Measurements from ENCODE around the gene PRR13. TPM values are rescaled to one million over a fixed set of nuclear protein-coding genes. Genes with fewer than 3 reads are reported as not detected.

PRR13 gene
- total RNA-seq, 1 experiment from 2014 or later = 216 TPM

DNA sequence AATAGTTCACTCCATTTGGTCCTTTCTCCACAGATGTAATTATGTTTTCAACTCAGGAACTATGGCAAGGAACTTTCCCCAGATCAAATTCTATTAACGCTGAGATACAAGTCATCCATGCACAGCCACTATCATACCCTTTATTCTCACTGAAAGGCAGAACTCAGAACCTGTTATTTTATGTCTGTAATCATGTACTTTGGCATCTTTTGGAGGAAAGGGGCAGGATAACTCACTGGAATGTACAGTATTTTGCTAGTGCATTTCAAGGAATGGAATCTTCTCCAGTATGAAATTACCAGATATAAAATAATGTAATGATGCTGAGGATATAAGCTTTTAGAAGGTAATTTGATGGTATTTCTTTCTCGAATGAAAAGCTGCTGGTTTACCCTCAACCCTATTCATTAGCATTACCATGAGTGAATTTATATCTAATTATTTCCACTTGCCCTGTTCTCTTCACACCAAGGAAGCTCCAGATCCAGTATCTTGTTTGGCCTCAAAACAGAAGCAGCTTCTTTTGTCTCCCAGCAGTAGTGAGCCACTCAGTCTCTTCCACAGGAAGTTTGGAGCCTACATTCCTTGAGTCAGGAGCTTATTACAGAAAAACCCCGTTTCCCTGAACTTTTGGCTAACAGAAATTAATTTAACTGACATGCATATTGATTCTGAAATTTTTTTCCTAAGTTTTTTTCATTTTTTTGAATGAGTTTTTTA is 27.9 kb upstream of the PRR13 start:
- H4K20me1 ChIP-seq (ENCODE audit: insufficient read depth) = no peaks in the 10 kb centered on the region
- DNase-seq (ENCODE audit: low read depth, low spot score) (no peak), ATAC-seq (no peak)
- ChIA-PET POLR2A (no interaction called here), CTCF (no interaction called here), RAD21 (ENCODE audit: low non-redundant PET in 1 of 2, low total read pairs in 2 of 2, uncharacterized antibody in 2 of 2, unreplicated experiment in 2 of 2) (no interaction called here)
- no peaks in the 10 kb centered on the region for H3K9me2 ChIP-seq (ENCODE audit: insufficient read depth)
- H3K4me3 ChIP-seq (replicated peaks in 1 of 2; ENCODE audit: low read depth in 1 of 2, low read length in 2 of 2) = no peak overlapping the region
- intact Hi-C loops (cut with micrococcal nuclease) = no loop called here
- peaks cover 10 to 14% of the 10 kb centered on the region in 2 experiments; a peak in 3 of 4 replicates for H3K4me1 ChIP-seq (ENCODE audit: control insufficient read depth in 1 of 2, insufficient read depth in 2 of 2, low read length in 2 of 2)
- H3K4me2 ChIP-seq (ENCODE audit: low read length) = no peak overlapping the region
- no peak overlapping the region for H3K27ac ChIP-seq (ENCODE audit: low read depth, low read length)
- TF ChIP-seq ELF1 (IDR thresholded peaks at IDR 0.05; ENCODE audit: borderline replicate concordance, low read depth) (no peak), EZH2phosphoT487 (IDR thresholded peaks at IDR 0.05; ENCODE audit: borderline replicate concordance) (no peak), JUND (IDR thresholded peaks at IDR 0.05) (no peak), YY1 (IDR thresholded peaks at IDR 0.05; ENCODE audit: extremely low read depth, insufficient replicate concordance, low read depth, low read length) (no peak)
- TF ChIP-seq, protein P1, sequence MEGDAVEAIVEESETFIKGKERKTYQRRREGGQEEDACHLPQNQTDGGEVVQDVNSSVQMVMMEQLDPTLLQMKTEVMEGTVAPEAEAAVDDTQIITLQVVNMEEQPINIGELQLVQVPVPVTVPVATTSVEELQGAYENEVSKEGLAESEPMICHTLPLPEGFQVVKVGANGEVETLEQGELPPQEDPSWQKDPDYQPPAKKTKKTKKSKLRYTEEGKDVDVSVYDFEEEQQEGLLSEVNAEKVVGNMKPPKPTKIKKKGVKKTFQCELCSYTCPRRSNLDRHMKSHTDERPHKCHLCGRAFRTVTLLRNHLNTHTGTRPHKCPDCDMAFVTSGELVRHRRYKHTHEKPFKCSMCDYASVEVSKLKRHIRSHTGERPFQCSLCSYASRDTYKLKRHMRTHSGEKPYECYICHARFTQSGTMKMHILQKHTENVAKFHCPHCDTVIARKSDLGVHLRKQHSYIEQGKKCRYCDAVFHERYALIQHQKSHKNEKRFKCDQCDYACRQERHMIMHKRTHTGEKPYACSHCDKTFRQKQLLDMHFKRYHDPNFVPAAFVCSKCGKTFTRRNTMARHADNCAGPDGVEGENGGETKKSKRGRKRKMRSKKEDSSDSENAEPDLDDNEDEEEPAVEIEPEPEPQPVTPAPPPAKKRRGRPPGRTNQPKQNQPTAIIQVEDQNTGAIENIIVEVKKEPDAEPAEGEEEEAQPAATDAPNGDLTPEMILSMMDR (IDR thresholded peaks at IDR 0.05 in 2 of 3, conservative IDR thresholded peaks at IDR 0.05 in 1 of 3; ENCODE audit: borderline replicate concordance in 1 of 3, insufficient read depth in 1 of 3, low read depth in 2 of 3, low read length in 2 of 3) = no peak
- no peaks in the 10 kb centered on the region for H3K27me3 ChIP-seq (ENCODE audit: insufficient read depth, low read length)
- H3K36me3 ChIP-seq (ENCODE audit: control insufficient read depth in 1 of 2, insufficient read depth in 2 of 2, low read length in 2 of 2) = peaks cover 23 to 27% of the 10 kb centered on the region in 2 experiments
- no TSS peak for BruUV-seq (replicated peaks)
- no peak overlapping the region for H3K9ac ChIP-seq (ENCODE audit: low read length)
- H3K9me3 ChIP-seq (ENCODE audit: control insufficient read depth in 1 of 2, insufficient read depth in 1 of 2, low read depth in 1 of 2, low read length in 2 of 2) = no peaks in the 10 kb centered on the region
- H3K79me2 ChIP-seq (ENCODE audit: insufficient read depth, low read length) = no peaks in the 10 kb centered on the region
- H2AFZ ChIP-seq (ENCODE audit: low read depth, low read length, poor library complexity, severe bottlenecking) = no peak overlapping the region

All from HCT116 (cell line).